K562 (cell line): ENCODE results near the gene ANKLE1. TPM values are rescaled to one million over a fixed set of nuclear protein-coding genes. Genes with fewer than 3 reads are reported as not detected.

Source experiments
- ARNT ChIP-seq, 2 experiments: fragments of 450-650 bp; IDR thresholded peaks; 2 replicates each; pipeline ENCODE4 v1.6.1; 2016; ENCODE audit warnings: mild to moderate bottlenecking in 1 of 2
- CHD2 ChIP-seq: IDR thresholded peaks from 2 replicates; pipeline ENCODE4 v1.6.1; 2011; ENCODE audit warnings: low read depth, low read length
- FIP1L1 ChIP-seq: fragments of 200-400 bp; formaldehyde crosslinking; IDR thresholded peaks from 2 replicates; pipeline ENCODE4 v1.6.1; 2018; ENCODE audit warnings: mild to moderate bottlenecking, low read depth, low read length; ENCODE audit not compliant: poor library complexity, severe bottlenecking
- FOXA3 ChIP-seq, 2 experiments: fragments of 450-650 bp in 1 of 2; sonication (generic) in 1 of 2; formaldehyde crosslinking; IDR thresholded peaks in 1 of 2; conservative IDR thresholded peaks in 1 of 2; 2 replicates each; pipeline versions ENCODE4 v1.4.0 to v1.8.0; 2020 to 2022; ENCODE audit warnings: mild to moderate bottlenecking in 2 of 2, missing genetic modification reagents in 1 of 2
- HLTF ChIP-seq: fragments of 450-650 bp; IDR thresholded peaks from 2 replicates; pipeline ENCODE4 v1.6.1; 2016
- JUND ChIP-seq, 2 experiments: IDR thresholded peaks; 2 replicates in 1 of 2; 3 replicates in 1 of 2; pipeline ENCODE4 v1.6.1; 2011; ENCODE audit warnings: borderline replicate concordance in 2 of 2, low read depth in 2 of 2, low read length in 2 of 2, improper control_type of control experiment in 1 of 2, missing biosample characterization in 1 of 2, missing genetic modification characterization in 1 of 2, missing genetic modification reagents in 1 of 2
- SRSF1 ChIP-seq: fragments of 200-400 bp; formaldehyde crosslinking; IDR thresholded peaks from 2 replicates; pipeline ENCODE4 v1.6.1; 2017; ENCODE audit warnings: mild to moderate bottlenecking, low read depth, low read length, moderate library complexity
- TEAD1 ChIP-seq, 2 experiments: fragments of 450-650 bp in 1 of 2; sonication (generic) in 1 of 2; formaldehyde crosslinking; IDR thresholded peaks; 2 replicates each; pipeline versions ENCODE4 v1.4.0 to v1.8.0; 2020 to 2022; ENCODE audit warnings: mild to moderate bottlenecking in 2 of 2, missing genetic modification reagents in 1 of 2
- XRCC4 ChIP-seq: IDR thresholded peaks from one replicate; pipeline ENCODE4 v1.6.1; 2011; ENCODE audit not compliant: insufficient read depth, insufficient read length; ENCODE audit errors: extremely low read depth
- YY1 ChIP-seq, 3 experiments: IDR thresholded peaks; 2 replicates each; pipeline ENCODE4 v1.6.1; 2011; ENCODE audit warnings: low read length in 2 of 3, mild to moderate bottlenecking in 2 of 3, moderate library complexity in 2 of 3, borderline replicate concordance in 1 of 3, control low read depth in 1 of 3, low read depth in 1 of 3; ENCODE audit not compliant: insufficient read depth in 3 of 3, insufficient replicate concordance in 2 of 3, control insufficient read depth in 1 of 3, insufficient read length in 1 of 3; ENCODE audit errors: extremely low read depth in 1 of 3
- ZNF12 ChIP-seq: sonication (generic); formaldehyde crosslinking; IDR thresholded peaks from 2 replicates; pipeline ENCODE4 v1.4.0; 2020; ENCODE audit warnings: mild to moderate bottlenecking, missing genetic modification reagents
- ZNF124 ChIP-seq: sonication (generic); formaldehyde crosslinking; IDR thresholded peaks from 2 replicates; pipeline ENCODE4 v1.8.1; 2022; ENCODE audit warnings: missing genetic modification reagents
- polyA plus RNA-seq, 8 experiments: library from polyadenylated mRNA; depleted of rRNA in 4 of 8; stranded (reverse) in 5 of 8; unstranded in 3 of 8; fragments of >200 nt; fragmentation: Nextera tagmentation in 2 of 8; fragmentation: Illumina TruSeq in 1 of 8; extraction: Ambion mirVana in 2 of 8; extraction: Trizol in 1 of 8; gene quantifications; 2 replicates each; pipeline versions ENCODE4 v1.2.1 to v1.2.3, GENCODE V29; 2011 to 2014; ENCODE audit warnings: inconsistent platforms in 1 of 8, missing spikeins in 1 of 8
- total RNA-seq, 7 experiments: library from RNA; depleted of rRNA in 6 of 7; stranded (reverse); fragments of >200 nt in 6 of 7; fragmentation: Illumina TruSeq in 2 of 7; extraction: Trizol in 2 of 7; gene quantifications; 2 replicates each; pipeline versions ENCODE4 v1.2.1 to v1.2.3, GENCODE V29; 2011 to 2021; ENCODE audit warnings: low replicate concordance in 1 of 7
- TF ChIP-seq, protein P1 (sequence below): sonication (generic); formaldehyde crosslinking; IDR thresholded peaks from 2 replicates; pipeline ENCODE4 v1.8.0; 2022; ENCODE audit warnings: missing genetic modification reagents, mild to moderate bottlenecking, borderline replicate concordance
- TF ChIP-seq, protein P2 (sequence below), 2 experiments: fragments of 450-650 bp in 1 of 2; sonication (generic) in 1 of 2; formaldehyde crosslinking in 1 of 2; IDR thresholded peaks; 2 replicates each; pipeline versions ENCODE4 v1.7.1 to v1.9.0; 2016 to 2022; ENCODE audit warnings: inconsistent platforms in 1 of 2, mild to moderate bottlenecking in 1 of 2, missing genetic modification reagents in 1 of 2

ANKLE1 gene
- total and polyA plus RNA-seq, 9 of the 15 experiments (the other 6 are each of a cell fraction or from before 2014, with no cell fraction given), result 0.63 to 9.2 (median 2.9) TPM

DNA sequence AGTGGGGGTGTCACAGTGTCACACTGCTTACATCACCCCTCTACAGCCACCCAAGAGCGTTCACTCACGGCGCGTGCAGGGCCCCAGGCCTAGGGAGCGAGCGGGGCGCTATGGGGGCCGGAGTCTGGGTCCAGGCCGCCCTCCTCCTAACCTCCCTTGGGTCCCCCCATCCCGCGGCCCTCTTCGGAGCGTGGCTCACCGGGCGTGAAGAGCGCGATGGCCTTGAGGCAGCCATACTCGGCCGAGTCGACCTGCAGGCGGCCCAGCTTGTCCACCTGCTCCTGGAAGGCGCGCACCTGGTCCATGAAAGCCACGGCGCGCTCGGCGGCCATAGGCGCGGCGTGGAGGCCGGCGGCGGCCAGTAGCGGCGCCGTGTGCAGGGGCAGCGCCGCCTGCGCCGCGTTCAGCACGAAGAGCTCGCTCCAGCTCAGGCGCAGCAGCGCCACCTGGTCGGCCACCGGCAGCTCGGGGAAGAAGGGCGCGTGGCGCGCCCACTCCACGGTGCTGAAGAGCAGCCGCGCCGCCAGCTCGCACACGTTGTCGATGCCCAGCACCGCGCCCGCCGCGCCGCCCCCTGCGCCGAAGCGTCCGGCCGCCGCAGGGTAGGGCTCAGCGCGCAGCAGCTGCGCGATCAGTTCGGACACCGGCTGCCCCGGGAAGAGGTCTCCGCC lies 46.3 kb upstream of the ANKLE1 start (continued):
- TF ChIP-seq JUND (IDR thresholded peaks at IDR 0.05; ENCODE audit: borderline replicate concordance, low read depth, low read length), result no peak
- no peak; the same call in 2 of the 3 replicates for TF ChIP-seq JUND (tag; IDR thresholded peaks at IDR 0.05; ENCODE audit: borderline replicate concordance, low read depth, low read length)
- TF ChIP-seq ZNF12, result peak; percentile 63; the same call in 1 of the 2 replicates
- TF ChIP-seq, protein P1, sequence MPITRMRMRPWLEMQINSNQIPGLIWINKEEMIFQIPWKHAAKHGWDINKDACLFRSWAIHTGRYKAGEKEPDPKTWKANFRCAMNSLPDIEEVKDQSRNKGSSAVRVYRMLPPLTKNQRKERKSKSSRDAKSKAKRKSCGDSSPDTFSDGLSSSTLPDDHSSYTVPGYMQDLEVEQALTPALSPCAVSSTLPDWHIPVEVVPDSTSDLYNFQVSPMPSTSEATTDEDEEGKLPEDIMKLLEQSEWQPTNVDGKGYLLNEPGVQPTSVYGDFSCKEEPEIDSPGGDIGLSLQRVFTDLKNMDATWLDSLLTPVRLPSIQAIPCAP (CRISPR knock-in tag), result no peak
- TF ChIP-seq ARNT (IDR thresholded peaks at IDR 0.05), result no peak
- TF ChIP-seq HLTF, result peak; percentile 43; the same call in 1 of the 2 replicates
- TF ChIP-seq, protein P2, sequence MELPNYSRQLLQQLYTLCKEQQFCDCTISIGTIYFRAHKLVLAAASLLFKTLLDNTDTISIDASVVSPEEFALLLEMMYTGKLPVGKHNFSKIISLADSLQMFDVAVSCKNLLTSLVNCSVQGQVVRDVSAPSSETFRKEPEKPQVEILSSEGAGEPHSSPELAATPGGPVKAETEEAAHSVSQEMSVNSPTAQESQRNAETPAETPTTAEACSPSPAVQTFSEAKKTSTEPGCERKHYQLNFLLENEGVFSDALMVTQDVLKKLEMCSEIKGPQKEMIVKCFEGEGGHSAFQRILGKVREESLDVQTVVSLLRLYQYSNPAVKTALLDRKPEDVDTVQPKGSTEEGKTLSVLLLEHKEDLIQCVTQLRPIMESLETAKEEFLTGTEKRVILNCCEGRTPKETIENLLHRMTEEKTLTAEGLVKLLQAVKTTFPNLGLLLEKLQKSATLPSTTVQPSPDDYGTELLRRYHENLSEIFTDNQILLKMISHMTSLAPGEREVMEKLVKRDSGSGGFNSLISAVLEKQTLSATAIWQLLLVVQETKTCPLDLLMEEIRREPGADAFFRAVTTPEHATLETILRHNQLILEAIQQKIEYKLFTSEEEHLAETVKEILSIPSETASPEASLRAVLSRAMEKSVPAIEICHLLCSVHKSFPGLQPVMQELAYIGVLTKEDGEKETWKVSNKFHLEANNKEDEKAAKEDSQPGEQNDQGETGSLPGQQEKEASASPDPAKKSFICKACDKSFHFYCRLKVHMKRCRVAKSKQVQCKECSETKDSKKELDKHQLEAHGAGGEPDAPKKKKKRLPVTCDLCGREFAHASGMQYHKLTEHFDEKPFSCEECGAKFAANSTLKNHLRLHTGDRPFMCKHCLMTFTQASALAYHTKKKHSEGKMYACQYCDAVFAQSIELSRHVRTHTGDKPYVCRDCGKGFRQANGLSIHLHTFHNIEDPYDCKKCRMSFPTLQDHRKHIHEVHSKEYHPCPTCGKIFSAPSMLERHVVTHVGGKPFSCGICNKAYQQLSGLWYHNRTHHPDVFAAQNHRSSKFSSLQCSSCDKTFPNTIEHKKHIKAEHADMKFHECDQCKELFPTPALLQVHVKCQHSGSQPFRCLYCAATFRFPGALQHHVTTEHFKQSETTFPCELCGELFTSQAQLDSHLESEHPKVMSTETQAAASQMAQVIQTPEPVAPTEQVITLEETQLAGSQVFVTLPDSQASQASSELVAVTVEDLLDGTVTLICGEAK (IDR thresholded peaks at IDR 0.05), result 0 out of 2 replicates have a peak, but pooled peaks have one; percentile 27
- TF ChIP-seq, protein P2 (CRISPR knock-in tag; IDR thresholded peaks at IDR 0.05), result no peak
- TF ChIP-seq FOXA3 (CRISPR knock-in tag; conservative IDR thresholded peaks at IDR 0.05 in 1 of 2, IDR thresholded peaks at IDR 0.05 in 1 of 2), result peak in 1 of 2 experiments; percentile 63; a peak in 1 of 4 replicates
- no peak for TF ChIP-seq SRSF1
- TF ChIP-seq ZNF124 (CRISPR knock-in tag), result 0 out of 2 replicates have a peak, but pooled peaks have one; percentile 33
- TF ChIP-seq YY1 (IDR thresholded peaks at IDR 0.05; ENCODE audit: borderline replicate concordance in 1 of 3, control insufficient read depth in 1 of 3, extremely low read depth in 1 of 3, insufficient read depth in 3 of 3, insufficient read length in 1 of 3, insufficient replicate concordance in 2 of 3, low read depth in 1 of 3, low read length in 2 of 3), result peak; percentile 39 to 89 (median 83)
- TF ChIP-seq TEAD1 (CRISPR knock-in tag; IDR thresholded peaks at IDR 0.05), result peak in 1 of 2 experiments; percentile 47; a peak in 1 of 4 replicates
- TF ChIP-seq XRCC4, result no peak
- TF ChIP-seq FIP1L1, result peak; percentile 93
- peak; percentile 13; the same call in 1 of the 2 replicates for TF ChIP-seq CHD2
